HUDEP-2 (cell line): ENCODE results near the gene PPP1R26.
"Not testable (repeated sequence)": the region's sequence is repeated elsewhere in the genome, so short reads cannot be mapped to it uniquely, and the experiment has no call there.

ENCODE experiments used
- DNase-seq, 76 experiments: peaks; one replicate each; lab custom pipeline; 2025; ENCODE audit not compliant: unreplicated experiment in 76 of 76; lab: John Stamatoyannopoulos, UW

Gene PPP1R26

DNA sequence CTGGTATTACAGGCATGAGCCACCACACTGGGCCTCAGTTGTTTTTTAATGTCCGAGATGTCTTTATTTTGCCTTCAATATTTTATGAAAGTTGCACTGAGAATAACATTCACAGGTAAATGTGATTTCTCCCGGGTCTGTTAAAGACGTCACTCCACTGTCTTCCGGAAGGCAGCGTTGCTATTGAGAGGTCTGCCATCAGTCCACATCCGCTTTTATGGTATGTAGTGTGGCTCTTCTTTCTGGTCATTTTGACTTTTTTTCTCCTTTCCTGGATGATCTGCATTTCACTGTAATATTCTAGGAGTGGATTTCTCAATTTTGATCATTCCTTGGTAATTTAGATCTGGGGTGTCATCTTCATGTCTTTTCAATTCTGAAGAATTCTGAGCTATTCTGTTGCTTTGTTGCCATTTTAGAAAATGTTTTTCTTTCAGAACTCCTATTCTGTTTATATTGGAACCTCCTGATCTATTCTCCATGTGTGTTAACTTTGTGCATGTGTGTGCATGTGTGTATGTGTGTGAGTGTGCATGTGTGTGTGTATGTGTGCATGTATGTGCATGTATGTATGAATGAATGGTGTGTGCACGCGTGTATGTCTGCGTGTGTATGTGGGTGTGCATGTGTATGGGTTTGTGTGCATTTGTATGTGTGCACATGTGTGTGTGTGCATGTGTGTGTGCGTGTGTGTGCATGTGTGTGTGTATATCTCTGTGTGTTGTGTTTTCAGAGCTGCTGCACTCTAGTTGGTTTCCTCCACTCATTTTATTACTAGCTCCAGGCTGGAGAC lies 39.8 kb downstream of the PPP1R26 start:
- DNase-seq = no peak

DNA sequence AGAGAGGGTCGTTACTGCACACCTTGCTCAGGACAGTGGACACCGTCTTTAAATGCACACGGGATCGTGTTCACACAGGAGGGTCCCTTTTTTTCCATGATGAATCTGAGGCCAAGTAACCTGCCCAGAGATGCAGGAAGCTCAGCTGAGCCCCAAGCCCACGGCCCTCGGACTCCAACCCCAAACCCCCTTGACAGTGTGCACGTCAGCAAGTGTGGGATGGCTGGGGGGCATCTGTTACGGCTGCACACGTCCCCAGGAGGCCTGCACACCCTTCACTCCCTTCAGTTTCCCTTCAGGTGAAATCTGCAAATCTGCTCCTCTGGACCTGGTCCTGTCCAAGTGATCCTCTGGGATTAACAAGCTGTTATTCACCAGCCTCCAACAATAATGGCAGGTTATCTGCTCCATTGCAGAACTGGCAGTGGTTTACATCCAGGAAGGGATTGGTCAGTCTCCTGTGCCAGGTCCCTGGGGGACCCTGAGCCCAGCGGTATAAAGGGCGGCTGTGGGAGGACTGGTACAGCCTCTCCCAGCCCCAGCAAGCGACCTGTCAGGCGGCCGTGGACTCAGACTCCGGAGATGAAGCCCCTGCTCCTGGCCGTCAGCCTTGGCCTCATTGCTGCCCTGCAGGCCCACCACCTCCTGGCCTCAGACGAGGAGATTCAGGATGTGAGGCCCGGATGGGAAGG lies 41.5 kb downstream of the PPP1R26 start, which contains the start of gene LCN1:
Gene LCN1, plus strand, starts transcription at position 525 of the 692 bp plus-strand sequence. Its CDS starts 58 bp downstream, at position 583.
- no peak for DNase-seq

- DNase-seq = no peak
Observed at GRCh38 chr9:135521608-135522095, 42.1 kb downstream of the PPP1R26 start.

DNA sequence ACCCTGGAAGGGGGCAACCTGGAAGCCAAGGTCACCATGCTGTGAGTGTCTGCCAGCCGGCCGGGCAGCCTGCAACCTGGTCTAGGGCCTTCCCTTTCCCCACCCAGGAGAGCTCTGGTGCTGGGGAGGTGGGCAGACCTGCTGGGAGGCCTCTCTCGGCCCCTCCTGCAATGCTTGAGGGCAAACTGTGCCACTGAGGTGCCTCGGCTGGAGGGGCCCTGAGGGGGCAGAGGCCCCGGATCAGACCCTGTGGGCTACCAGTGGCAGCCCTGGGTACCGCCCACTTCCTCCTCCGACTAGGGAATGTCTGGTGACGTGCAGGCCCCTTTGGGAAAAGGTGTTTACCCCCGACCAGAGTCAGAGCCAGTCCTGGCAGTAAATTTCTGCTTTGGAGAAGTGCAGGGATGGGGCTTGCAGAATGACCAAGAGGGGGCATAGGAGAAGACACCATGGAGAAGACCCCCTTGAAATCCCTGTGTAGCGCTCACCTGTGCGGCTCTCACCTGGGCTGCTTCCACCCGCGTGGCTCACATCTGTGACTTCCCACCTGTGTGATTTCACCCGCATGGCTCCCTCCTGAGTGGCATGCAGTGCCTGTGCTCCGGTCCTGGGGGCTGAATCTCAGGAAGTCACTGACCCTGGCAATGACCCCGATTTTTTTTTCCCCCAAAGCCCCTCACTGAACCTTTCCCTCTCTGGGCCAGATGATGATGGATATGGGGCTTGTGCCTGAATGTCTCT lies 42.7 kb downstream of the PPP1R26 start:
- no peak for DNase-seq

- no peak for DNase-seq
Observed at GRCh38 chr9:135522931-135523330, 43.3 kb downstream of the PPP1R26 start.

DNA sequence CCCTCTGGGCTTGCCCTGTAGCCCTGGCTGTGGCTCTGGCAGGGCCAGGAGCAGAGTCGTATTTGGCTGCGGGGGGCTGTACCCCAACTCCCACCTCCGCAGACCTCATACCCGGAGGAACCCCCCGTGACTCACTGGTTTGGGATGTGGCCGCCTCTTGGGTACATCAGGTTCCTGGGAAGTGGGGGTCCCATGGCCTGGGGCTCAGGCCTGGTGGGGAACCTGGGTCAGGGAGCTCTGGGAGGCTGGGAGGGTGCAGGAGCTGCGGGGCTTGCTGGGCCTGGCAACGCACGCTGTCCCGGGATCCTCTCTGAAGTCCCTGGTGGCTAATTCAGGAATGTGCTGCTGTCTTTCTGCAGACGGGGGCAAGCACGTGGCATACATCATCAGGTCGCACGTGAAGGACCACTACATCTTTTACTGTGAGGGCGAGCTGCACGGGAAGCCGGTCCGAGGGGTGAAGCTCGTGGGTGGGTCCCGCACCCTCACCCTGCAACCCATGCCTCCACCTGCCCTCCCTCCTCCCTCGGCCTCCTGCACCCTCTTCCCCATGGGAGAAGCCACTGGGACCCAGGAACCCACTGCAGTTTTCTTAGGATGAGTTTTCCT lies 44.0 kb downstream of the PPP1R26 start:
- DNase-seq = no peak

GRCh38 chr9:135524130-135524861 lies 44.7 kb downstream of the PPP1R26 start:
- DNase-seq = no peak

- no peak for DNase-seq
Observed at GRCh38 chr9:135525241-135526088, 45.9 kb downstream of the PPP1R26 start.

- no peak for DNase-seq
Observed at GRCh38 chr9:135526089-135526729, 46.6 kb downstream of the PPP1R26 start.

- no peak for DNase-seq
Observed at GRCh38 chr9:135526730-135527571, 47.4 kb downstream of the PPP1R26 start.

- not testable (repeated sequence) for DNase-seq
Observed at GRCh38 chr9:135528842-135529435, 49.4 kb downstream of the PPP1R26 start.

GRCh38 chr9:135530146-135530545 lies 50.6 kb downstream of the PPP1R26 start:
- no peak for DNase-seq

- DNase-seq = no peak
Observed at GRCh38 chr9:135531096-135531495, 51.5 kb downstream of the PPP1R26 start.

GRCh38 chr9:135533113-135533512 lies 53.5 kb downstream of the PPP1R26 start:
- no peak for DNase-seq

- no peak for DNase-seq
Observed at GRCh38 chr9:135533674-135534073, 54.1 kb downstream of the PPP1R26 start.

DNA sequence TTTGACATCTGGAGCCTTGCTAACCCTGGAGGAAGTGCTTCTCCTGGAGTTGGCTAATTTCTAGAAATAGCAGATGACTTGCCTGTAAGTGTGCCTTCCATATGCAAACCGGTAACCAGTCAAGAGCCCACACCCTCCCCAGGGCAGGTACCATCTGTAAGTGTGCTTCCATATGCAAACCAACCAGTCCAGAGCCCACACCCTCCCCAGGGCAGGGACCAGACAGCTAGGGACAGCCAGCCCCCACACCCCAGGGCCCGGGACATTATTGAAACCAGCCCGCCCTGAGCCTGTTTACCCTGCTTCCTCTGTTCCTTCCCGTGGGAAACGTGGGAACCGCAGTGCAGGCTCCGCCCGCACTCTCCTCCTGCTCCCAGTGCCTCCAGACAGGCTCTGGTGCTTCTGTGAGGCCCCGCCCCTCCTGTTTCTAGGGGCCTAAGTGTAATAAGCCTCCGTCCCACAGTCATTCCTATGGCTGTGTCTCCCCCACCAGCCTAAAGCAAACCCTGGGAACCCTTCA lies 54.7 kb downstream of the PPP1R26 start:
- not testable (repeated sequence) for DNase-seq

GRCh38 chr9:135534826-135535225 lies 55.2 kb downstream of the PPP1R26 start:
- DNase-seq = not testable (repeated sequence)
